GM12891 (cell line): ENCODE data around the gene PPM1H.

Experiments
- POLR2A ChIP-seq: IDR thresholded peaks from 2 replicates; pipeline ENCODE4 v1.6.1; 2011; ENCODE audit warnings: low read depth, low read length, control low read depth
- POU2F2 ChIP-seq: IDR thresholded peaks from 2 replicates; pipeline ENCODE4 v1.6.1; 2011; ENCODE audit warnings: low read depth, mild to moderate bottlenecking, control low read depth, low read length, moderate library complexity
- TAF1 ChIP-seq: IDR thresholded peaks from 2 replicates; pipeline ENCODE4 v1.6.1; 2011; ENCODE audit warnings: low read depth, low read length, control low read depth

DNA sequence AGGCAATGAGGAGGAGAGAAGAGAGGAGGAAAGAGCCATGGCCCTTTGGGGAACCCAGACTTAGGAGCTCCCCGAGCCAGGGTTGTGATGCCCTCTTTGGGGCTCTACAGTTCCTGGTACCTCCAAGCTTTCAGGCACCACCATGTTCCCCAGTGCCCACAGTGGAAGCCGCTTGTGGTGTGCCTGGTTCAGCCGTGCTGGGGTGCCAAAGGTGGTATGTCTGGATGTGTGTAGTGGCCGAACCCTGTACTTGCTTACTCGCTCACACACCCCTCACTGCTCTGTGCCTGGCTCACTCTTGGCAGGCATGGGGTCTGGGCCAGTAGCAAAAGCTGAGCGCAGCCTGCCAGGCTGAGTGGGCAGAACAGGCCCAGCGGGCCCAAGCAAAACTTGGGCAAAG, 257.6 kb downstream of the PPM1H start:
- TF ChIP-seq POLR2A (no peak), TAF1 (no peak), POU2F2 (no peak)
